ENCODE data around the gene CDK19. TPM values are rescaled to one million over a fixed set of nuclear protein-coding genes. Genes with fewer than 3 reads are reported as not detected.

The CDK19 gene
- total RNA-seq, 1 experiment from 2014 or later = 7.0 TPM

DNA sequence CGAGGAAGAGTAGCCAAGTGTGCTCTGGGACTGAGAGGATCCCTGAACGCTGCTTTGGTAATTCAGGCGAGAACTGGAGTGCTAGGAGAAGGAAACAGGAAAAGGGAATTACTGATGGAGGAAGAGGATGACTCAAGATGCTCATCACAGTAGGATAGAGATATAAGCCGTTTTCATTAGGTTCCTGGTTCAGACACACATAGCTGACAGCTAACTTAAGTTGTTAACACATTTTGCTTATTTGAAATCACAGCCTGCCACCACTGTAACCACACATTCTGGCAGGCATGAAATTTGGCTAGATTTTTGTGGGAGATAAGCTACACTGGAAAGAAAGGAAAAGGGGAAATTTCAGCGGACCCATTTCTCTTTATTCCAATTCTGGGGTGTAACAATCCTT lies 200.7 kb downstream of the CDK19 start:
- H4K20me1 ChIP-seq (ENCODE audit: control insufficient read depth, insufficient read depth, insufficient read length) = no peaks in the 10 kb centered on the region
- H3K4me3 Mint-ChIP-seq = no peak overlapping the region
- WGBS (ENCODE audit: extremely low coverage, insufficient read length, low lambda C conversion rate) = no CpG with 5 or more reads among the region's 5 CpGs

More for the DNA sequence above, 200.7 kb downstream of the CDK19 start:
- H3K9ac ChIP-seq (ENCODE audit: extremely low read depth, insufficient read length, low read length) = no peak overlapping the region
- no peak overlapping the region for H3K18ac ChIP-seq (ENCODE audit: insufficient read length, low read depth, low read length)
- H4K91ac ChIP-seq (ENCODE audit: insufficient read length, low read depth, low read length) = no peak overlapping the region
- H2BK120ac ChIP-seq (ENCODE audit: low read depth, low read length, poor library complexity, severe bottlenecking) = no peak overlapping the region
- TF ChIP-seq, protein P1, sequence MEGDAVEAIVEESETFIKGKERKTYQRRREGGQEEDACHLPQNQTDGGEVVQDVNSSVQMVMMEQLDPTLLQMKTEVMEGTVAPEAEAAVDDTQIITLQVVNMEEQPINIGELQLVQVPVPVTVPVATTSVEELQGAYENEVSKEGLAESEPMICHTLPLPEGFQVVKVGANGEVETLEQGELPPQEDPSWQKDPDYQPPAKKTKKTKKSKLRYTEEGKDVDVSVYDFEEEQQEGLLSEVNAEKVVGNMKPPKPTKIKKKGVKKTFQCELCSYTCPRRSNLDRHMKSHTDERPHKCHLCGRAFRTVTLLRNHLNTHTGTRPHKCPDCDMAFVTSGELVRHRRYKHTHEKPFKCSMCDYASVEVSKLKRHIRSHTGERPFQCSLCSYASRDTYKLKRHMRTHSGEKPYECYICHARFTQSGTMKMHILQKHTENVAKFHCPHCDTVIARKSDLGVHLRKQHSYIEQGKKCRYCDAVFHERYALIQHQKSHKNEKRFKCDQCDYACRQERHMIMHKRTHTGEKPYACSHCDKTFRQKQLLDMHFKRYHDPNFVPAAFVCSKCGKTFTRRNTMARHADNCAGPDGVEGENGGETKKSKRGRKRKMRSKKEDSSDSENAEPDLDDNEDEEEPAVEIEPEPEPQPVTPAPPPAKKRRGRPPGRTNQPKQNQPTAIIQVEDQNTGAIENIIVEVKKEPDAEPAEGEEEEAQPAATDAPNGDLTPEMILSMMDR (conservative IDR thresholded peaks at IDR 0.05) = no peak
- Mint-ChIP-seq H3K4me1 (peaks cover 50 to 58% of the 10 kb centered on the region in 2 experiments), H3K9me3 (no peaks in the 10 kb centered on the region), H3K27ac (peak overlapping the region; percentile 45 to 85 (median 82); a peak in 5 of 7 replicates), H3K27me3 (ENCODE audit: low read depth) (no peaks in the 10 kb centered on the region), H3K36me3 (ENCODE audit: insufficient read depth in 1 of 3, low read depth in 3 of 3) (peaks cover 2 to 11% (median 6%) of the 10 kb centered on the region in 3 experiments; a peak in 4 of 7 replicates)
- H3K79me1 ChIP-seq (ENCODE audit: insufficient read depth, low read depth, low read length, poor library complexity, severe bottlenecking) = no peaks in the 10 kb centered on the region
- H3K23me2 ChIP-seq (ENCODE audit: insufficient read length, low read depth, low read length, poor library complexity, severe bottlenecking) = no peaks in the 10 kb centered on the region
- no peak overlapping the region for H4K8ac ChIP-seq (replicated peaks; ENCODE audit: insufficient read length, low read depth, low read length)
- no peaks in the 10 kb centered on the region for H3K27me3 ChIP-seq (ENCODE audit: insufficient read depth, low read length)
- H3K9me3 ChIP-seq (ENCODE audit: control insufficient read depth, low read depth, low read length) = no peaks in the 10 kb centered on the region
- H3K4me1 ChIP-seq (ENCODE audit: insufficient read depth, low read length) = peaks cover 6% of the 10 kb centered on the region
- no peak overlapping the region for H3T11ph ChIP-seq (ENCODE audit: low read length)
- H2AK5ac ChIP-seq (ENCODE audit: insufficient read length, low read length) = no peak overlapping the region
- no peak overlapping the region for H2BK15ac ChIP-seq (ENCODE audit: low read depth, low read length)
- no peak overlapping the region for H4K5ac ChIP-seq (ENCODE audit: insufficient read length, low read depth, low read length)
- no peak overlapping the region for H3K4me2 ChIP-seq (ENCODE audit: insufficient read depth, insufficient read length, low read length)
- H2BK5ac ChIP-seq (ENCODE audit: insufficient read length, low read length) = no peak overlapping the region
- H2AFZ ChIP-seq (ENCODE audit: low read length) = no peak overlapping the region
- H3K23ac ChIP-seq (ENCODE audit: insufficient read length, low read depth, low read length) = no peak overlapping the region
- H3K4ac ChIP-seq (ENCODE audit: low read depth, low read length) = no peak overlapping the region
- no peak for DNase-seq
- no peak overlapping the region for H3K27ac ChIP-seq (ENCODE audit: insufficient read length, low read depth, low read length)
- no peak overlapping the region for H3K56ac ChIP-seq (ENCODE audit: insufficient read length, low read depth, low read length)
- no peak overlapping the region for H3K14ac ChIP-seq (ENCODE audit: insufficient read depth, low read length)
- no peaks in the 10 kb centered on the region for H3K79me2 ChIP-seq (ENCODE audit: insufficient read depth, low read length)
- no peak overlapping the region for H2BK12ac ChIP-seq (ENCODE audit: insufficient read length, low read depth, low read length)
- H2BK20ac ChIP-seq (ENCODE audit: low read depth, low read length, poor library complexity, severe bottlenecking) = no peak overlapping the region

All from H9 (cell line).